Pulmonary artery endothelial cell (primary cell): Measurements from ENCODE around the gene NRXN2. TPM values are rescaled to one million over a fixed set of nuclear protein-coding genes. Genes with fewer than 3 reads are reported as not detected.

Experiments used
- DNase-seq: peaks from one replicate; pipeline ENCODE4 v3.0.0-alpha.2; 2011; ENCODE audit warnings: low read depth, low spot score
- total RNA-seq: library from RNA; depleted of rRNA; stranded (reverse); fragments of >200 nt; gene quantifications from 2 replicates; pipeline ENCODE4 v1.2.3, GENCODE V29; 2014

The NRXN2 gene
- total RNA-seq, 1 donor from 2014 or later, result not detected

DNA sequence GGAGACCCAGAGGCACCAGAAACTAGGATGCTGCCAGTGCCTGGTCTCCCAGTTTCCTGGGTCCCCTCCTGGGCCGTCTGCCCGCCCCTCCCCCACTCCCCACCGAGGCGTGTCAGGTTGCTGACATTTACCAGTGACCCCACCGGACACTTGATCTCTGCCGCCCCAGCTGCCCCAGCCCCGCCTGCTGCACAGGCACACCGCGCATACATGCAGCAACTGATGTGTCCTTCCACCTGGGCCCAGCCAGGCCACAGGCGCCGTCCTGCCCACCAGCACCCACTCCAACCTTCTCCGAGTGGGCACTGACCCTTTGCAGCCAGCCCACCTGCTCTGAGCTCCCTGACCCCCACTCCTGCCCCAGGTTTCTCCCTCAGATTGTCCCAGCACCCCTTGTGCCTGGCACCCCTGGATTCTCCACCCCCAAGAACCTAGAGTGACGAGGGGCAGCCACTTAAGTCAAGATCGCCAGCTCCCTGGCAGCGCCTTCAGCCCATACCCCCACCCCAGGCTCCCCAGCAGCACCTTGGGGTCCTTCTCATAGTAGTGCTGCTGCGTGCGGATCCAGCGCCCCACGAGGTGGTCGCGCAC lies 36.2 kb upstream of the NRXN2 start:
- DNase-seq, result no peak

DNA sequence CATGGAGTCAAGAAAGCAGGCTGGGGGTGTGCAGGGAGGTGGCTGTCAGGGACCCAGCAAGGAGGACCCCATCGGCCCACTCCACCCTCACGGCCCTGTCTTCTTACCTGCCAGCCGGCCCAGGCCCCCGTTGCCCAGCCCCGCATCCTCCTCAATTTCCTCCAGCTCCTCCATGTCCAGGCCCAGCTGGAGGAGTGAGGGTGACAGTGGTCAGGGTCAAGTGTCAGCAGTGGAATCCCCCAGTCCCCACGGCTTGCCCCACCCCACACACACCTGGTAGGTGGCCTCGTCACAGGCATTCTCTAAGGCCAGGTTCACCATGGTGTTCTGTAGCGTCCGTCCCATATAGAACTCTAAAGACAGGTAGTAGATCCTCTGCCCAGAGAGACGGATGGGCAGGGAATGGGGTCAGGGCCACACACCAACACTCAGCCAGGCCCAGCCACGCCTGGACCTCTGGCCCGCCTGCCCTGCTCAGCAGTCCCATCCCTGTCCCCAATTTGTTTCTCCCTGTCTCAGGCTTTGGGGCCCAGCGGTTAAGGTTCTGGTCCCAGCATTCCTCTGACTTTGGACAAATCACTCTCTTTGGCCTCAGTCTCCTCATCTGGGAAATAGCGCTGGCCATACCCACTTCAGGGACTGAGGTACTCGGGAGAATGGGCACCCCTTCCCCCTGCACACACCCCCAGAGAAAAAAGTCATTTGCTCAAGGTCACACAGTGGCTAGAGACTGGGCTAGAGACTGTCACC lies 35.5 kb upstream of the NRXN2 start:
- DNase-seq, result no peak

DNA sequence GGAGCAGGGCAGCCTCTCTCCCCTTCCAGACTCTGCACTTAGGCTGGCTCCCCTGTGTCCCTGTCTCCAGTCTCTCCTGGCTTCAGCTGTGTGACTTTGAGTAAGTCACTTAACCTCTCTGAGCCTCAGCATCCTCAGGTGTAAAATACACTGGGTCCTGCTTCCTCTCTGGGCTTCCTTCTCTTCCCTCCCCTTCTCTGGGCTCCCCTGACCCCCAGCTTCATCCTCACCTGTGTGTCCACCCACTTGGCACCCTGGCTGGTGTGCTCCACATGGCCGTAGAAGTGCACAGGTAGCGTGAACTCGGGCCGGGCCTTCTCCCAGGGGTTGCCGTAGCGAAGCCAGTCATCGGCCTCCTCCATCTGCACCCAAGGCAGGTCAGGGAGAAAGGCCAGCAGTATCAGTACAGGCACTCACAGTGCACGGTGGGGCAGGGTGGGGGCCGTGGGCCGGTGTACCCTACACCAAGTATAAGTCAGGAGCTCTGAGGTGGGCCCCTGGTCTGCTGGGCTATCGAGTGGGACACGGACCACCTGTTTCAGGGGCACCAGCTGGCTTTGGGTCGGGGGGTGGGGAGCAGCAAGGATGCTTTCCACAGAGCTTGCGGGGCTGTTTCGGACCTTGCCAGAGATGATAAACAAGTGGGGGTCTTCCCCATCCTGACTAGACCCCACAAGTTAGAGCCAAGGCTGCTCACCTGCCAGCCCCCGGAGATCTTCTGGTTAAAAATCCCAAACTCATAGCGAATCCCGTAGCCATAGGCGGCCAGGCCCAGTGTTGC lies 34.7 kb upstream of the NRXN2 start:
- no peak for DNase-seq

DNA sequence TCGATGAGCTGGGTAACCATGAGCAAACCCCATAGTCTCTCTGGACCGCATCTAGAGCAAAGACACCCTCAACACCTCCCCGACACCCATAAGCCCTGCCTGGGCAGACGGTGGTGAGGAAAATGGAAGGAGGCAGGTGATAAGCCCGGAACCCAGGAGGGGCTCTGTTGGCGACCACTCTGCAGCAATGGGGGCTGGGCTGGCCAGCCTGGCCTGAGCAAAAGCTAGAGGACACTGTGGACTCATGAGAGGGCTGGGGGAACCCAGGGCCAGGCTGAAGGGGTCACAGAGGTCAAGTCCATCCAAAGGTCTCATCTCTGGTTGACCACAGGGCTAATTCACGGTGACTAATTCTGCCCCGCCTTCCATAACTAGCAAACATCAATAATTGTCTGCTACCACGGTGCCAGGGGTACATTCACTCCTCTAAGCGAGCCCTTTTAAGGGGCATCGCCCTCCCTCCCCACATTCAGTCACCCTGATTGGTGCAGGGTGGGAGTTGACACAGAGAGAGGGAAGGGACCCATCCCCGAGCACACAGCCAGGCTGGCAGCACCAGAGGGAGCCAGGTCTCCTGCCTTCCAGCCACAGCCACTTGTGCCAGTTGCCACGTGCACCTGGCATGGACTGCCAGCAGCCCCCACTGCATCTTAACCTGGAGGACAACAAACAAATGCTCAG lies 32.8 kb upstream of the NRXN2 start:
- DNase-seq, result no peak

DNA sequence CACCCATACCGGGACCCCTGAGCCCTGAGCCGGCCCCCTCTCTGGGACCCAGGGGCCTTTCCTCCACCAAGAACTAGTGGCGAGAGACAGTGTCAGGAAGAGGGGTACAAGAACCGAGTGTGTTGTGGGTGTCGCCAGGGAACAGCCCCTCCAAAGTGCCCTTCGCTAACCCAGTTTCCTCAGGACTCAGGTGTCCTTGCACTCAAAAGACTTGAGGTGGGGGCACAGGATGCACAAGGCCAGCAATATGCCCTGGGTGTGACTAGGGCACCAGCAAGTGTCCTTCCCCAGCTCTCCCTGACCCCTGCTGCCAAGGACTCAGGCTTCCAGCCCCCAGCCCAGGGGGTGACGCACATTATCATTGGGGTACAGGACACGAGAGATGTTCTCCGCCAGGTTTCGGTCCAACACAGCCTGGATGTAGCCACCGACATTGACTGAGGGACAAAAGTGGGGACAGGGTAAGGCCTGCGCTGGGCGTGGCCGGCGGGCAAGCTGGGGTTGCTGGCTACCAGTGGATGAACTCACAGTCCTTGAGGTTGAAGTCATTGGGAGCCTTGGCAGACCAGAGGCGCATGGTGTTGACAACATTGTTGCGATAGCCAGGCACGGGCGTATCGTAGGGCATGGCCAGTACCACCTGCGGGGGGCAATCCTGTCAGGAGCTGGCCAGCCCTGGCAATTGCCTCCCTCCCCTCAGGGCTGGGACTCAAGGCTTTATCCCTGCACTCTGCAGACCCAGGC lies 32.1 kb upstream of the NRXN2 start:
- DNase-seq, result no peak

DNA sequence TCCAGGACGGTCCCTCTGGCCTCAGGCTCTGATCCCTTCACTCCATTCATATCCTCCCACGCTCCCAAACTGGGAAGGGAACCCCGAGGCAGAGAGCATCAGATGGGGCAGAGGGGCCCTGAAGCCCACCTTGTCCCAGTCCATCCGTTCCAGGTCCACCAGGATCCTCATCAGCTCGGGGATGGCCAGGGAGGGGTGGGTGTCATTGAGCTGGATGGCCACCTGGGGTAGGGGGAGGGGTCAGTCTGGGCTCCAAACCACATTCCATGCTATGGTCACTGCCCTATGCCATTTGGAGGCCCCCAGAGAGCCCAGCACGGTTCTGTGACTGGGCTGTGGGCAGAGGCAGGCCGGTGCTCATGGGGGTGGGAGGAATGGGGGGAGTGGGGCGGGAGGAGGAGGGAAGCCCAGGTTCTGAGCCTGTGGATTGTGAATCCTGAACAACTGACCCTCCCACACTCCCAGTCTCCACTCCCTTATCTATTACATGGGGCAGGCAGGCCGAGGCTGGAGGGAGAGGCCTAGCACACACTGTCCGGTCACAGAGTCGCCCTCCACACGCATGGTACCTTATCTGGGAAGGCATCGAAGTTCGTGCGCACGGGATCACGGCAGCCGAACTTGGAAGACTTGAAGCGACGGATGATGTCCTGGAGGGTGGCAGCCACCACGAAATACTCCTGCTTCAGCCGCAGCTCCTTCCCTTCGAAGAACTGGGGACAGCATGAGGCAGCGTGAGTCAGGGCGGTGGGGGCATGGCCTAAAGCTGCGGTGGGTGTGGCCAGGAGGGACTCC lies 31.3 kb upstream of the NRXN2 start:
- DNase-seq, result no peak

DNA sequence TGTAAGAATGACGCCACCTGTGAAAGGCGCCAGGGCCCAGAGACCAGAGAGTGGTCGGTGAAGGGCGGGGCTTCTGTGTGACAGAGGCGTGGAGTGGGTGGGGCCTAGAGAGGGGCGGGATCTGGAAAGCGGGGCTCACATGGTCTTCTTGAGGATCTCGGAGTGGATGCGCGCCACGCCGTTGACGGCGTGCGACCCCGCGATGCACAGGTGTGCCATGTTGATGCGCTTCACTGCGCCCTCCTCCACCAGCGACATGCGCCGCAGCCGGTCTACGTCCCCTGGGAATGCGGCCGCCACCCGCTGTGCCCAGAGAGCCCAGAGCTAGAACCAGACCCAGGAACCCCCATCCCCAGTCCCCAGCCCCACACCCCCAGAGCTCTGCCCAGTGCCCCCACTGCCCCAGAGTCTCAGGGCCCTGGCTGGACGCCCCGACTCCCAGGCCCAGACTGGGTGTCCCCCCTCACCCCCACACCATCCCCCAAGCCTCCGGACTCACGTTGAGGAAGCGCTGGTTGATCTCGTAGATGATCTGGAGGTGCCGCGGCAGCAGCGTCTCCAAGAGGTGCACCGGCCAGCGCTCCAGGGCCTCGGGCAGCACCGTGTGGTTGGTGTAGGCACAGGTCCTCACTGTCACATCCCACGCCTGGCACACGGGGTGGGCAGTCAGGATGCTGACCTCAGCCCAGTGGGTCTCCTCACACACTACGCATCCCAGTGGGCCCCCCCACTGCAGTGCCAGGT lies 30.6 kb upstream of the NRXN2 start:
- no peak for DNase-seq

DNA sequence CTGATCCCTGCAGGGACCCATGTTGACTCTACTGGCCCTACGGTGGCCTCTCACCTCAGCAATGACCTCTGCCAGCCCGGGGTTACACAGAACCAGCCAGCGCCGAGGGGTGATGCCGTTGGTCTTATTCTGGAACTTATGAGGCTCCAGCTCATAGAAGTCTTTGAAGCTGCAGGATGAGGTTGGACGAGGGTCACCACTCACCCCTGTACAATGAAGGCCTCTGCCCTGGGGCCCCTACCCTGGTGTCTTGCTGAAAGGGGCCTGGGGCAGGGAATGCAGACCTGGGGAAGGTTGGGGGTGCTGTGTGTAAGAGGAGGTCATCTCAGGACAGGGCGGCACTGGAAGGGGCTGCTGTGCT lies 30.0 kb upstream of the NRXN2 start:
- DNase-seq, result no peak

DNA sequence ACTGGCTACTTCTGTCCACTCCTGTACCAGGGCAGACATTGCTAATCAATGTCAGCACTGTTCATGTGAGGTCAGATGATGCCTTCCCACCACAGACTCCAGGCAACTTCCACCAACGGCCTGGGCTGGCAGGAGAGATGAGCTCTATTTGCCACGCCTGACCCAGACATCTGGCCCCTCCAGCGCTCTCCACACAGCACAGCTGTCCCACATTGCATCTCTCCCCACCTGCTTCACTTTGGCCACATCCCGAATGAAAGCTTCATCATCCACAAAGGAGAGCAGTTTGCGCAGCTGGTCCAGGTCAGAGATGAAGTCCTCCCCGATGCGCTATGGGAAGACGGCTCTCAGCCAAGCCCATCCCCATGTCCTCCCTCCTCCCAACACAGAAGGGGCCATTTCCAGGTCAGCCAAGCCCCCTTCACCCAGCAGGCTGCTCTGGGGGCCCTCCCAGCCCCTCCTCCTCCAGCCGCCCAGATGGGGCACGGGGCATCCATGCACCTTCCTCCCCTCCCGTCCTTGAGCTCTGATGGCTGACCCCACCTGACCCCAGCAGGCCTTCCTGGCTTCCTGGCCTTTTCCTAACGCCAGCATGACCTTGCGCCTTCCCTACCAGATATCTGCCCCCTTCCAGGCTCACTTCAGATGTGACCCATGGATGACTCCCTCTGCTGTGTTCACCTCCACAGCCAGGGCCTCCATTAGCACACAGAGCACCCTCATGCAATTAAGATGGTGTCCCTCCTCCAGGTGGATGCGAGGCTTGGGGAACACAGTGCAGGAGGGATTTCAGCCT lies 29.4 kb upstream of the NRXN2 start:
- no peak for DNase-seq

DNA sequence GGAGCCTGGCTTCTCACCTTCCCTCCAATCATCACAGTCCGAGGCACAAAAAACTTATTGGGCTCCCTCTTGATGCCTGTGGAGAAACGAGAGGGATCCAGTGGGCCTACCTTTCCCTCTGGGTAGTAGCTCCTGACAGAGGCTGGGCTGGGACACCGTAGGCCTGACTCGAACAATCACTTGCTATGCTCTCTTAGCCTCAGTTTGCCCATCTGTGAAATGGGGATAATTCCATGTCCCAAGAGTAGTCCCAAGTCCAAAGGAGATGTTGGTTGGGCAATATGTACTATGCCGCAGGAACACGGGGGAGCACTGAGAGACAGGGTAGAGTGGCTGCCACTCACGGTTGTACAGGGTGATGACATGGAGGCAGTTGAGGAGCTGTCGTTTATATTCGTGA lies 28.6 kb upstream of the NRXN2 start:
- no peak for DNase-seq

DNA sequence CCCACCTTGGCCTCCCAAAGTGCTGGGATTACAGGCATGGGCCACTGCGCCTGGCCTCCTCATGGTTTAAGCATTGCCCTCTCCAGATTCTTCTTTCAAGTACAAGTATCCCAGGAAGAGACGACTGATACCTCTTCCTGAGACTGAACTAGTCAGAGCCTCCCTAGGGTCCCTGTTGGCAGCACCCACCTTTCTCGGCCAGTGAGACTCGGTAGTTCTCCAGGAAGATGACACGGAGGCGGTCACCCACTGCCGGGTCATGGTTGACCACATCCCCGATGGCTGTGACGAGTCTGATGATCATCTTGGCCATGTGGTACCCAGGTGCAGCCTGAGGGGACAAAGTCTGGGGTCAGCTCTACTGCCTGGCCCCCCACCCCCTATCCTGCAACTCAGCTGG lies 28.1 kb upstream of the NRXN2 start:
- DNase-seq, result no peak

DNA sequence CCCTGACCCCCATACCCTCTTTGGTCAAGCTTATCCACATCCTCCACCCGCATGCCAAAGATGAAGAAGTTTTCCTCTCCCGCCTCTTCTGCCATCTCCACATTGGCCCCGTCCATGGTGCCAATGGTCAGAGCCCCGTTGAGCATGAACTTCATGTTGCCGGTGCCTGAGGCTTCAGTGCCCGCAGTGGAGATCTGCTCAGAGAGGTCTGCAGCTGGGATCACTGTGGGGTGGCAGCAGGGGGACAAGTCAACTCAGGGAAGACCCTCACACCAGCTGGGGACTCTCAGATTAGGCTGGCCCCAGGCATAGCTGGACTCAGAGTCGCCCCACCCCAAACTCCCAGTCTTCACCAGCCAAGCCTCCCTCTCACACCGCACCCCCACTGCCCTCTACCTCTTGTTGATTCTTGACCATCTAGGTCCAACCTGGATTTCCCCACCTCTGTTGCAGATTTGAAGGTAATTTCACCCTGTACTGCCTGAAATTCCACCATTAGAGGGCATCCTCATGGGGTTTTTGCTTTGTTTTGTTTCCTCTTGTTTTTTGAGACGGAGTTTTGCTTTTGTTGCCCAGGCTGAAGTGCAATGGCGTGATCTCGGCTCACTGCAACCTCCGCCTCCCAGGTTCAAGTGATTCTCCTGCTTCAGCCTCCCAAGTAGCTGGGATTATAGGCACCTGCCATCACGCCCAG lies 27.5 kb upstream of the NRXN2 start:
- no peak for DNase-seq

DNA sequence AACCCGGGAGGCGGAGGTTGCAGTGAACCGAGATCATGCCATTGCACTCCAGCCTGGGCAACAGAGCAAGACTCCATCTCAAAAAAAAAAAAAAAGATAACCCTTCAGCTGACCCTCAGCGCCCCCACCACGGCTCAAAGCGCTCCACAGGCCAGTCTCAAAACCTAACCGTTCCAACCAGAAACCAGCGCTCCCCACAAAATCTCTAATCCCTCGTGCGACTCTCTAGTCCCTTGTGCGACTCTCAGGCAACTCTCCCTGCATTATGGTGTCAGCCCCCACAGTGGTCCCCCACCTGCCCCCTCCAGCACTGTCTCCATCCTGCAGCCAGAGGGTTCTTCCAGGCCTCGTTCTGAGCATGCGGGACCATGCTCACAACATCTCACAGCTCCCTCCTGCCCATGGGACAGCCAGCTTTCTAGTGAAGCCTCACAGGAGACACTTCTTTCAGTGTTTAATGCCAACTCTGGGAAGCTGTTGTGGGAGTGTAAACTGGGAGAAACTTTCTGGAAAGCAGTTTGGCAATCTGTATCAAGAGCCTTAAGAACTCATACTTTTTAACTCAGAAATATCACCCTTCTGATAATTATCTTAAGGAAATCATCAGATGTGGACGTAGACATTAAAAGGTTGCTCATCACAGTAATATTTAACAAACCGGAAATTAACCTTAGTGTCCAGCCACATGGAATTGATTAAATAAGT lies 25.1 kb upstream of the NRXN2 start:
- no peak for DNase-seq

DNA sequence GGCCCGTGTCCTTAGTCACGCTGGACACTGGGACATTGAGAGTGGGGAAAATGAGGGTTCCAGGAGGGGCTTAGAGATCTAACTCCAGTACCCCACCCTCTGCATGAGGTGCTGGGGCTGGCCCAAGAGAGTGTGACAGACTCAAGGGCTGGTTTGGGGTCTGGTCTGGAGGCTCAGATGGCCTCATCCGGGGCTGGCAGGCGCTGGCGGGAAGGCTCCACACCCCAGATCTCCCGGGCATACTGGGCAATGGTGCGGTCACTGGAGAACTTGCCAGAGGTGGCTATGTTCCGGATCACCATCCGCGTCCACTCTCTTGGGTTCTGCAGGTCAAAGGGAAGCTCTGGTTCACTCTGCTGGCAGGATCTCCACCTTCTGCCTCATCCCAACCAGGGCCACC lies 23.5 kb upstream of the NRXN2 start:
- DNase-seq, result no peak

DNA sequence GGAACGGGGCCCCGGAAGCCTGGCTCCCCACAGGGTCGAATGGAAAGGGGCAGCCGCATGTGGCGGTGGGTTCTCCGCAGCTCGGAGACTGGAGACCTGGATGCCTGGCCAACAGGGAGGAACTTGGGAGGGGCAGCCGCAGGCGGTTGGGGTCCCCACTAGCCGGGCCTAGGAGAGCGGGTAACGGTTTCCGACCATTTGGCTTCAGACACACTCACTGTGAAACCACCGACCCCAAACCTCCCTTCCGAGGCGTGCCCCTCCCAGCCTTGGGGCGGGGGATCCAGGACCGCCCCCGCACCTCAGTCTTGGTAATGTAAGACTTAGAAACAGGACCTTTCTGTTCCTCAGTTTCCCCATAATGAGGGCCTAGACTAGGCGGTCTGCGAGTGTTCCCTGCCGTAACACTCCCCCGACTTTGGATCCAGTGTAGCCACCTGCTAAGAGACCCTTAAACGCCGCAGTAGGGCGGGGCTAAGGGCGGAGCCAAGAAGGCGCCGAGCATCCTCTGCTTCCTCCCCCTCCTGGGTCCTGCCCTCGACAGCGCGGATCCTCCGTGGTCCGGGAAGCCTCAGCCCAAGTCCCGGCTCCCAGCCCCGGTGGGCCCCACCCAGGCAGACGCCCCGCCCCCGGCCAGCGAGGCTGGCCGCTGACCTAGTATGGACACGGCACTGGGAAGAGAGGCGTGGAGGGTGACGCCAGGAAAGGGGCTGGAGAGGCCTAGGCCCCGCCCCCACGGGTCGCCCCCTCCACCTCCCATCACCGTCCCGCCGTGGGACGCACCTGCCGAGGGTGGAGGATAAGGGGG lies 22.7 kb upstream of the NRXN2 start:
- no peak for DNase-seq

DNA sequence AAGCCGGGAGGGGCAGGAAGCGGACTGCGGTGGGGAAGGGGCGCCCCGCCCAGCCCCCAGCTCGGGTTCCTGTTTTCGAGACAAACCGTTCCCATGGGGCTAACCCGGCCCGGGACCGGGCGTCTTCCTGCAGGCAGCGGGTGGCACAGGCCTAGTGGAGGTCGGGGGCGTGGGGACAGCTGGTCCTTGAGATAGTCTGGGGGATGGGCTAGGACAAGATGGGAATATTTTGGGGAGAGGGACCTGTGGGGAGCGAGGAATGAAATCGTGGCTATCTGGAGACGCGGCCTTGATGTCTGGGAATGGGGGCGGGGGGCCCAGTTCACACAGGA lies 22.2 kb upstream of the NRXN2 start:
- DNase-seq, result no peak

DNA sequence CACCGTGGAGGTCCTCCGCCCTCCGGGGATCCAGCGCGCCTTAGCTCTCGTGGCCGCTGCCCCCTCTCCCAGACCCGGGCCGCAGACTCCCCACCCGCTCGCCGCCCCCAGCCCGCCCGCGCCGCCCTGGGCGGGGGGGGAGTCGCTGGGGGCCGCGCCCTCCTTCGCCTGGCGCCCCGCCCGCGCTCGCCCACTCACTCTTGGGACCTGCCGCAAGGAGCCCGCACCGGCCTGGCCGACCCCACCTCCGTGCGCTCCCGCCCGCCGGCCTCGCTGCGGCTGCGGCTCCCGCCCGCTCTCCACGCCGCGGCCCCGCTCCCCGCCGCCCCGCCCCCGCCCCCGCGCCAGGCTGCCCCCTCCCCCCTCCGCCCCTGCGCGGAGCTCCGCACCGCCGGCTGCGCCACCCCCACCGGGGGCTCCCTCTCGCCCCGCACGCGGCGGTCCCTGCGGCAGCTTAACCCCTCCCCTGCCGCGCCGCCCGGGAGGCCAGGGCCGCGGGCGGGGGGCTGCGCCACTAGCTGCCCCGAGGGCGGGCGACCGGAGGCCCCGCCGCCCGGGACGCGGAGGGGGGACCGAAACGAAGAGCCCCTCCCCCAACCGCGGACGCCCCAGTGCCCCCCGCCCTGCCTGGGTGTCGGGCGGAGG lies 21.7 kb upstream of the NRXN2 start:
- no peak for DNase-seq
